ENCODE measurements around the gene FKBP2.

The FKBP2 gene

GRCh38 chr11:64220271-64220670 lies 20.6 kb upstream of the FKBP2 start:
- Histone ChIP-seq H3K9ac (ENCODE audit: low read length) (no peak overlapping the region), H2BK120ac (ENCODE audit: insufficient read depth, low read length, poor library complexity) (no peak overlapping the region), H3K27me3 (ENCODE audit: insufficient read depth, low read length) (no peaks in the 10 kb centered on the region), H2BK5ac (ENCODE audit: low read depth, low read length, poor library complexity) (no peak overlapping the region), H4K91ac (ENCODE audit: low read depth, low read length) (no peak overlapping the region), H4K8ac (ENCODE audit: low read depth, low read length) (no peak overlapping the region), H3K14ac (ENCODE audit: low read length) (no peak overlapping the region), H3K4me2 (ENCODE audit: low read length) (no peak overlapping the region), H2AK5ac (ENCODE audit: low read length) (no peak overlapping the region), H3K23ac (ENCODE audit: low read length) (no peak overlapping the region), H3K36me3 (ENCODE audit: control insufficient read depth in 1 of 2, insufficient read depth in 2 of 2, low read length in 2 of 2) (peaks cover 33 to 36% of the 10 kb centered on the region in 2 experiments), H3K79me1 (ENCODE audit: low read length) (peaks cover 1% of the 10 kb centered on the region), H3K79me2 (ENCODE audit: control insufficient read depth, insufficient read depth, low read length, poor library complexity) (peaks cover 1% of the 10 kb centered on the region), H3K9me3 (ENCODE audit: insufficient read depth, low read depth, low read length) (peaks cover 5% of the 10 kb centered on the region), H3K4me1 (ENCODE audit: control insufficient read depth in 1 of 2, insufficient read depth in 2 of 2, low read length in 2 of 2) (peaks cover 5 to 7% of the 10 kb centered on the region in 2 experiments), H3K18ac (ENCODE audit: low read length) (no peak overlapping the region), H3K27ac (ENCODE audit: low read depth, low read length) (no peak overlapping the region), H4K12ac (ENCODE audit: low read depth, low read length) (no peak overlapping the region), H3K4me3 (ENCODE audit: low read depth, low read length) (no peak overlapping the region), H2AFZ (ENCODE audit: insufficient read depth, low read length, poor library complexity) (no peak overlapping the region), H3K4ac (ENCODE audit: low read depth, low read length) (no peak overlapping the region), H2BK12ac (ENCODE audit: low read length) (no peak overlapping the region)
- no CpG with 5 or more reads among the region's 17 CpGs for WGBS (ENCODE audit: extremely low coverage, insufficient coverage, insufficient read length)
- DNase-seq, result no peak

GRCh38 chr11:64220798-64221197 lies 20.1 kb upstream of the FKBP2 start:
- no peak overlapping the region for H4K8ac ChIP-seq (ENCODE audit: low read depth, low read length)
- H3K79me2 ChIP-seq (ENCODE audit: control insufficient read depth, insufficient read depth, low read length, poor library complexity), result peaks cover 7% of the 10 kb centered on the region
- H3K27me3 ChIP-seq (ENCODE audit: insufficient read depth, low read length), result no peaks in the 10 kb centered on the region
- H2AK5ac ChIP-seq (ENCODE audit: low read length), result no peak overlapping the region
- H3K79me1 ChIP-seq (ENCODE audit: low read length), result peaks cover 7% of the 10 kb centered on the region
- no peak overlapping the region for H3K9ac ChIP-seq (ENCODE audit: low read length)
- no peak overlapping the region for H3K18ac ChIP-seq (ENCODE audit: low read length)
- H2BK120ac ChIP-seq (ENCODE audit: insufficient read depth, low read length, poor library complexity), result no peak overlapping the region
- no peak for DNase-seq
- no peak overlapping the region for H3K27ac ChIP-seq (ENCODE audit: low read depth, low read length)
- H3K9me3 ChIP-seq (ENCODE audit: insufficient read depth, low read depth, low read length), result peaks cover 5% of the 10 kb centered on the region
- peaks cover 8 to 12% of the 10 kb centered on the region in 2 experiments for H3K4me1 ChIP-seq (ENCODE audit: control insufficient read depth in 1 of 2, insufficient read depth in 2 of 2, low read length in 2 of 2)
- H3K14ac ChIP-seq (ENCODE audit: low read length), result no peak overlapping the region
- no peak overlapping the region for H3K23ac ChIP-seq (ENCODE audit: low read length)
- H2AFZ ChIP-seq (ENCODE audit: insufficient read depth, low read length, poor library complexity), result no peak overlapping the region
- no peak overlapping the region for H2BK12ac ChIP-seq (ENCODE audit: low read length)
- no peak overlapping the region for H4K91ac ChIP-seq (ENCODE audit: low read depth, low read length)
- H3K4ac ChIP-seq (ENCODE audit: low read depth, low read length), result no peak overlapping the region
- H3K4me2 ChIP-seq (ENCODE audit: low read length), result no peak overlapping the region
- no CpG with 5 or more reads among the region's 14 CpGs for WGBS (ENCODE audit: extremely low coverage, insufficient coverage, insufficient read length)
- no peak overlapping the region for H4K12ac ChIP-seq (ENCODE audit: low read depth, low read length)
- H2BK5ac ChIP-seq (ENCODE audit: low read depth, low read length, poor library complexity), result no peak overlapping the region
- peaks cover 33 to 36% of the 10 kb centered on the region in 2 experiments for H3K36me3 ChIP-seq (ENCODE audit: control insufficient read depth in 1 of 2, insufficient read depth in 2 of 2, low read length in 2 of 2)
- no peak overlapping the region for H3K4me3 ChIP-seq (ENCODE audit: low read depth, low read length)

GRCh38 chr11:64222651-64223000 lies 18.3 kb upstream of the FKBP2 start:
- no peak overlapping the region for H4K8ac ChIP-seq (ENCODE audit: low read depth, low read length)
- H3K79me1 ChIP-seq (ENCODE audit: low read length), result peaks cover 15% of the 10 kb centered on the region
- H3K4me2 ChIP-seq (ENCODE audit: low read length), result no peak overlapping the region
- no peak overlapping the region for H3K9ac ChIP-seq (ENCODE audit: low read length)
- H2BK120ac ChIP-seq (ENCODE audit: insufficient read depth, low read length, poor library complexity), result no peak overlapping the region
- no peak overlapping the region for H3K14ac ChIP-seq (ENCODE audit: low read length)
- no peak overlapping the region for H4K12ac ChIP-seq (ENCODE audit: low read depth, low read length)
- H2BK12ac ChIP-seq (ENCODE audit: low read length), result no peak overlapping the region
- H2AFZ ChIP-seq (ENCODE audit: insufficient read depth, low read length, poor library complexity), result no peak overlapping the region
- H3K36me3 ChIP-seq (ENCODE audit: control insufficient read depth in 1 of 2, insufficient read depth in 2 of 2, low read length in 2 of 2), result peaks cover 33 to 36% of the 10 kb centered on the region in 2 experiments
- H3K4me1 ChIP-seq (ENCODE audit: control insufficient read depth in 1 of 2, insufficient read depth in 2 of 2, low read length in 2 of 2), result peaks cover 15 to 20% of the 10 kb centered on the region in 2 experiments
- no peak overlapping the region for H3K27ac ChIP-seq (ENCODE audit: low read depth, low read length)
- no peak overlapping the region for H3K4ac ChIP-seq (ENCODE audit: low read depth, low read length)
- H2AK5ac ChIP-seq (ENCODE audit: low read length), result no peak overlapping the region
- no peak for DNase-seq
- peaks cover 12% of the 10 kb centered on the region for H3K79me2 ChIP-seq (ENCODE audit: control insufficient read depth, insufficient read depth, low read length, poor library complexity)
- no peak overlapping the region for H2BK5ac ChIP-seq (ENCODE audit: low read depth, low read length, poor library complexity)
- H3K4me3 ChIP-seq (ENCODE audit: low read depth, low read length), result no peak overlapping the region
- H3K18ac ChIP-seq (ENCODE audit: low read length), result no peak overlapping the region
- no peak overlapping the region for H4K91ac ChIP-seq (ENCODE audit: low read depth, low read length)
- WGBS (ENCODE audit: extremely low coverage, insufficient coverage, insufficient read length), result no CpG with 5 or more reads among the region's 9 CpGs
- H3K27me3 ChIP-seq (ENCODE audit: insufficient read depth, low read length), result no peaks in the 10 kb centered on the region
- H3K9me3 ChIP-seq (ENCODE audit: insufficient read depth, low read depth, low read length), result peaks cover 5% of the 10 kb centered on the region
- H3K23ac ChIP-seq (ENCODE audit: low read length), result no peak overlapping the region

- no peak overlapping the region for H3K9ac ChIP-seq (ENCODE audit: low read length)
- H3K4me1 ChIP-seq (ENCODE audit: control insufficient read depth in 1 of 2, insufficient read depth in 2 of 2, low read length in 2 of 2), result peaks cover 15 to 20% of the 10 kb centered on the region in 2 experiments
- no peak for DNase-seq
- H2AFZ ChIP-seq (ENCODE audit: insufficient read depth, low read length, poor library complexity), result no peak overlapping the region
- H2BK12ac ChIP-seq (ENCODE audit: low read length), result no peak overlapping the region
- H3K79me2 ChIP-seq (ENCODE audit: control insufficient read depth, insufficient read depth, low read length, poor library complexity), result peaks cover 12% of the 10 kb centered on the region
- H3K4me3 ChIP-seq (ENCODE audit: low read depth, low read length), result no peak overlapping the region
- H3K36me3 ChIP-seq (ENCODE audit: control insufficient read depth in 1 of 2, insufficient read depth in 2 of 2, low read length in 2 of 2), result peaks cover 33 to 36% of the 10 kb centered on the region in 2 experiments
- H4K12ac ChIP-seq (ENCODE audit: low read depth, low read length), result no peak overlapping the region
- no peak overlapping the region for H3K18ac ChIP-seq (ENCODE audit: low read length)
- no peak overlapping the region for H3K27ac ChIP-seq (ENCODE audit: low read depth, low read length)
- H3K14ac ChIP-seq (ENCODE audit: low read length), result no peak overlapping the region
- H3K9me3 ChIP-seq (ENCODE audit: insufficient read depth, low read depth, low read length), result peaks cover 5% of the 10 kb centered on the region
- no peak overlapping the region for H4K8ac ChIP-seq (ENCODE audit: low read depth, low read length)
- H4K91ac ChIP-seq (ENCODE audit: low read depth, low read length), result no peak overlapping the region
- no peak overlapping the region for H2BK5ac ChIP-seq (ENCODE audit: low read depth, low read length, poor library complexity)
- no CpG with 5 or more reads among the region's 24 CpGs for WGBS (ENCODE audit: extremely low coverage, insufficient coverage, insufficient read length)
- H3K4me2 ChIP-seq (ENCODE audit: low read length), result no peak overlapping the region
- H3K79me1 ChIP-seq (ENCODE audit: low read length), result peaks cover 15% of the 10 kb centered on the region
- no peak overlapping the region for H2BK120ac ChIP-seq (ENCODE audit: insufficient read depth, low read length, poor library complexity)
- H3K27me3 ChIP-seq (ENCODE audit: insufficient read depth, low read length), result no peaks in the 10 kb centered on the region
- H3K4ac ChIP-seq (ENCODE audit: low read depth, low read length), result no peak overlapping the region
- no peak overlapping the region for H3K23ac ChIP-seq (ENCODE audit: low read length)
- no peak overlapping the region for H2AK5ac ChIP-seq (ENCODE audit: low read length)
These were observed 17.8 kb upstream of the FKBP2 start for GRCh38 chr11:64223001-64223651.

All from trophoblast cell (in vitro differentiated cells and primary cell).